ENCODE results near the gene EPB41L5. TPM values are rescaled to one million over a fixed set of nuclear protein-coding genes. Genes with fewer than 3 reads are reported as not detected.
A peak's percentile ranks its signal among the peaks of the same experiment; 100 is the strongest.

Gene EPB41L5
- polyA plus RNA-seq, 1 donor (not counting 4 experiments of a cell fraction or from before 2014, with no cell fraction given): 17.8 TPM

DNA sequence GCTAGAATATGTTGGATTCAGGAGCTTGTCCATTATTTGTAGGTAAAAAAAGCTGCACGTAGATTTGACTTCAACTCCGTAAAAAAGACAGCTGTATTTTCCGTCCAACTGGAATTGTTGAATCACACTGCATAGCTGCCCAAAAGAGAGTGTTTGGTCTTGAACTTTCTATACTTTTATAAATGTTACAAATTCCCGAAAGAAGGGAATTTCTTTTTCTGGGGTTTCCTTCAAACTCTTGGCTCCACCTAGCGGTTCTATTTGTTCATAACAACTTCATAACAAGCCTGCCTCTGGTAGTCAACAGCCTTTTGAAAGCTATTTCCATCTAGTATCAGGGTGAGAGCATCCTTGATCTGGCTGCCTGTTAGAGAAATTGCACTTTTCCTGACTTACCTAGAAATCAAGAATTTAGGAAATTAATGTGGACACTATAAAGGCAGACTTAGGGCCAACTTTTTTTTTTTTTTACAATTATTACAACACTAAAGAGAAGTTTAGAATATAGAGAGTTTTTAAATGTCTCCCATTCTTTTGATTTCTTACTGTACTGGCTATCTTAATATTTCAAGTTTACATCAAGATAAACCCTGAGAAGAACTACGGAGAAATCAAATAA, 162.2 kb downstream of the EPB41L5 start:
- H3K4me1 ChIP-seq (ENCODE audit: control insufficient read depth, extremely low read depth, insufficient read depth, low read length): peaks cover 22% of the 10 kb centered on the region
- TF ChIP-seq, protein P1, sequence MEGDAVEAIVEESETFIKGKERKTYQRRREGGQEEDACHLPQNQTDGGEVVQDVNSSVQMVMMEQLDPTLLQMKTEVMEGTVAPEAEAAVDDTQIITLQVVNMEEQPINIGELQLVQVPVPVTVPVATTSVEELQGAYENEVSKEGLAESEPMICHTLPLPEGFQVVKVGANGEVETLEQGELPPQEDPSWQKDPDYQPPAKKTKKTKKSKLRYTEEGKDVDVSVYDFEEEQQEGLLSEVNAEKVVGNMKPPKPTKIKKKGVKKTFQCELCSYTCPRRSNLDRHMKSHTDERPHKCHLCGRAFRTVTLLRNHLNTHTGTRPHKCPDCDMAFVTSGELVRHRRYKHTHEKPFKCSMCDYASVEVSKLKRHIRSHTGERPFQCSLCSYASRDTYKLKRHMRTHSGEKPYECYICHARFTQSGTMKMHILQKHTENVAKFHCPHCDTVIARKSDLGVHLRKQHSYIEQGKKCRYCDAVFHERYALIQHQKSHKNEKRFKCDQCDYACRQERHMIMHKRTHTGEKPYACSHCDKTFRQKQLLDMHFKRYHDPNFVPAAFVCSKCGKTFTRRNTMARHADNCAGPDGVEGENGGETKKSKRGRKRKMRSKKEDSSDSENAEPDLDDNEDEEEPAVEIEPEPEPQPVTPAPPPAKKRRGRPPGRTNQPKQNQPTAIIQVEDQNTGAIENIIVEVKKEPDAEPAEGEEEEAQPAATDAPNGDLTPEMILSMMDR (optimal IDR thresholded peaks at IDR 0.05 in 1 of 3, IDR thresholded peaks at IDR 0.05 in 1 of 3, conservative IDR thresholded peaks at IDR 0.05 in 1 of 3; ENCODE audit: extremely low read depth in 1 of 3, insufficient read depth in 2 of 3, low read length in 3 of 3): peak in 2 of 3 experiments; percentile 49 to 65
- no peak for TF ChIP-seq EZH2 (IDR thresholded peaks at IDR 0.05; ENCODE audit: low read length)
- no peak for FAIRE-seq
- no peaks in the 10 kb centered on the region for H3K9me1 ChIP-seq (ENCODE audit: control insufficient read depth, extremely low read depth, insufficient read depth, low read length)
- H3K9me3 ChIP-seq (ENCODE audit: control insufficient read depth, low read depth, low read length): no peaks in the 10 kb centered on the region
- peak; percentile 15 for DNase-seq (ENCODE audit: low read depth, low spot score)
- peak overlapping the region; percentile 70 for H2AFZ ChIP-seq (ENCODE audit: control insufficient read depth, low read length)
- H4K20me1 ChIP-seq (ENCODE audit: control insufficient read depth, extremely low read depth, insufficient read depth, low read length): no peaks in the 10 kb centered on the region
- peaks cover 13% of the 10 kb centered on the region for H3K79me2 ChIP-seq (ENCODE audit: control insufficient read depth, insufficient read depth, low read length)
- H3K36me3 ChIP-seq (ENCODE audit: control insufficient read depth in 2 of 2, extremely low read depth in 1 of 2, insufficient read depth in 2 of 2, low read length in 2 of 2): peaks cover 2 to 4% of the 10 kb centered on the region in 2 experiments
- dilution Hi-C loops (cut with MboI; ENCODE audit: extremely low pct_ligation_motif_present, low sequenced_read_pairs): no loop called here
- no peak overlapping the region for H3K9ac ChIP-seq (ENCODE audit: control insufficient read depth, extremely low read depth, insufficient read depth, low read length)
- peak overlapping the region in 1 of 3 experiments; percentile 7 for H3K4me3 ChIP-seq (ENCODE audit: control insufficient read depth in 2 of 3, extremely low read depth in 1 of 3, insufficient read depth in 2 of 3, low read depth in 1 of 3, low read length in 3 of 3)
- H3K4me2 ChIP-seq (ENCODE audit: control insufficient read depth, extremely low read depth, insufficient read depth, low read depth, low read length): peak overlapping the region; percentile 56
- H3K27me3 ChIP-seq (ENCODE audit: control insufficient read depth, extremely low read depth, insufficient read depth, low read length): no peaks in the 10 kb centered on the region
- no peak overlapping the region for H3K27ac ChIP-seq (ENCODE audit: control insufficient read depth, insufficient read depth, low read length)

DNA sequence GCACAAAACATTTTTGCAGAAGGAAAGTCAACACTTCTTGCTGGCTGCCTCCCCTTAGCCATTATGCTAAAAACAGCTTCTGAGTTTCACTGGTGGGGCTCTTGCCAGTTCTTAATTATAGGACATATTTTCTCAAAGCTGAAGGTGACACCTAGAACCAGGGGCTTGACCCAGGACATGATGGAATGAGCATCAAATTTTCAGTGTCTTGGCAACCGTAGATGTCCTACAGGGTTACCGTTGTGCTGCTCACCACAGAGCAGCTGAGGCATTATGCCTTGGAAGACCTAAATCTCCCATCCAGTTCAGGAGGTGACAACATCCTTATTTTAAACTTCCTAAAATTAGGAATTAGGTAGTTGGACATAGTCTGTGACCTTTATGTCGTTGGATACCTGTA, 163.6 kb downstream of the EPB41L5 start:
- Histone ChIP-seq H3K4me3 (ENCODE audit: control insufficient read depth in 2 of 3, extremely low read depth in 1 of 3, insufficient read depth in 2 of 3, low read depth in 1 of 3, low read length in 3 of 3) (peak overlapping the region in 2 of 3 experiments; percentile 60 to 69), H3K9me1 (ENCODE audit: control insufficient read depth, extremely low read depth, insufficient read depth, low read length) (no peaks in the 10 kb centered on the region), H3K4me1 (ENCODE audit: control insufficient read depth, extremely low read depth, insufficient read depth, low read length) (peaks cover 22% of the 10 kb centered on the region), H3K9me3 (ENCODE audit: control insufficient read depth, low read depth, low read length) (no peaks in the 10 kb centered on the region), H4K20me1 (ENCODE audit: control insufficient read depth, extremely low read depth, insufficient read depth, low read length) (no peaks in the 10 kb centered on the region), H3K36me3 (ENCODE audit: control insufficient read depth in 2 of 2, extremely low read depth in 1 of 2, insufficient read depth in 2 of 2, low read length in 2 of 2) (peaks cover 0 to 4% of the 10 kb centered on the region in 2 experiments), H3K79me2 (ENCODE audit: control insufficient read depth, insufficient read depth, low read length) (peaks cover 13% of the 10 kb centered on the region), H3K9ac (ENCODE audit: control insufficient read depth, extremely low read depth, insufficient read depth, low read length) (peak overlapping the region; percentile 72), H2AFZ (ENCODE audit: control insufficient read depth, low read length) (peak overlapping the region; percentile 93), H3K27ac (ENCODE audit: control insufficient read depth, insufficient read depth, low read length) (peak overlapping the region; percentile 62), H3K4me2 (ENCODE audit: control insufficient read depth, extremely low read depth, insufficient read depth, low read depth, low read length) (peak overlapping the region; percentile 70), H3K27me3 (ENCODE audit: control insufficient read depth, extremely low read depth, insufficient read depth, low read length) (no peaks in the 10 kb centered on the region)
- no peak for TF ChIP-seq EZH2 (IDR thresholded peaks at IDR 0.05; ENCODE audit: low read length)
- TF ChIP-seq, protein P1 (optimal IDR thresholded peaks at IDR 0.05 in 1 of 3, IDR thresholded peaks at IDR 0.05 in 1 of 3, conservative IDR thresholded peaks at IDR 0.05 in 1 of 3; ENCODE audit: extremely low read depth in 1 of 3, insufficient read depth in 2 of 3, low read length in 3 of 3): no peak
- FAIRE-seq (no peak), DNase-seq (ENCODE audit: low read depth, low spot score) (no peak)
- dilution Hi-C loops (cut with MboI; ENCODE audit: extremely low pct_ligation_motif_present, low sequenced_read_pairs): no loop called here

Measured in keratinocyte (primary cell).